Neuronal stem cell (in vitro differentiated cells): ENCODE measurements around the gene CCDC184.

Experiments
- DNase-seq: peaks from one replicate; pipeline ENCODE4 v3.0.0-alpha.2; 2013; ENCODE audit warnings: low spot score
- H2AFZ ChIP-seq: one replicate; pipeline ENCODE4 v1.6.1; 2013; ENCODE audit warnings: mild to moderate bottlenecking, low read length, inconsistent platforms
- H2AK5ac ChIP-seq: 2 replicates; pipeline ENCODE4 v1.6.1; 2013; ENCODE audit warnings: low read depth, mild to moderate bottlenecking, inconsistent platforms, low read length, moderate library complexity, mixed read lengths
- H2BK120ac ChIP-seq: 2 replicates; pipeline ENCODE4 v1.6.1; 2013; ENCODE audit warnings: low read depth, mild to moderate bottlenecking, inconsistent platforms, low read length, moderate library complexity, mixed read lengths
- H2BK12ac ChIP-seq: one replicate; pipeline ENCODE4 v1.6.1; 2013; ENCODE audit warnings: low read length, inconsistent platforms
- H2BK15ac ChIP-seq: 2 replicates; pipeline ENCODE4 v1.6.1; 2013; ENCODE audit warnings: mild to moderate bottlenecking, low read length, inconsistent platforms, mixed read lengths
- H2BK5ac ChIP-seq: one replicate; pipeline ENCODE4 v1.6.1; 2013; ENCODE audit warnings: inconsistent platforms, mild to moderate bottlenecking, low read length, moderate library complexity
- H3K14ac ChIP-seq: one replicate; pipeline ENCODE4 v1.6.1; 2013; ENCODE audit warnings: low read length, inconsistent platforms
- H3K18ac ChIP-seq: 2 replicates; pipeline ENCODE4 v1.6.1; 2013; ENCODE audit warnings: low read length, inconsistent platforms
- H3K23ac ChIP-seq: 2 replicates; pipeline ENCODE4 v1.6.1; 2013; ENCODE audit warnings: low read depth, mild to moderate bottlenecking, mixed read lengths, low read length, inconsistent platforms; ENCODE audit not compliant: poor library complexity
- H3K27ac ChIP-seq: replicated peaks from 3 replicates; pipeline ENCODE4 v1.5.1; 2013; ENCODE audit warnings: low read length, inconsistent platforms
- H3K27me3 ChIP-seq, 3 experiments: 2 replicates each; pipeline ENCODE4 v1.6.1; 2013; ENCODE audit warnings: low read length in 3 of 3, mild to moderate bottlenecking in 2 of 3, inconsistent platforms in 1 of 3, low read depth in 1 of 3, mixed read lengths in 1 of 3, moderate library complexity in 1 of 3; ENCODE audit not compliant: control insufficient read depth in 3 of 3, insufficient read depth in 3 of 3
- H3K36me3 ChIP-seq, 2 donors: replicated peaks in 1 of 2; 2 replicates each; pipeline ENCODE4 v1.6.1; 2013; ENCODE audit warnings: low read length in 2 of 2; ENCODE audit not compliant: control insufficient read depth in 2 of 2, insufficient read depth in 2 of 2
- H3K4ac ChIP-seq: 2 replicates; pipeline ENCODE4 v1.6.1; 2013; ENCODE audit warnings: inconsistent platforms, mild to moderate bottlenecking, low read length, moderate library complexity
- H3K4me1 ChIP-seq, 2 donors: 1 replicate in 1 of 2; 2 replicates in 1 of 2; pipeline ENCODE4 v1.6.1; 2013; ENCODE audit warnings: low read length in 2 of 2, low read depth in 1 of 2; ENCODE audit not compliant: control insufficient read depth in 2 of 2, insufficient read depth in 1 of 2
- H3K4me2 ChIP-seq: one replicate; pipeline ENCODE4 v1.6.1; 2013; ENCODE audit warnings: mild to moderate bottlenecking, low read length, inconsistent platforms; ENCODE audit not compliant: insufficient read depth, poor library complexity, severe bottlenecking
- H3K4me3 ChIP-seq, 2 donors: 2 replicates each; pipeline ENCODE4 v1.5.1; 2013; ENCODE audit warnings: low read length in 2 of 2, mild to moderate bottlenecking in 2 of 2, inconsistent platforms in 1 of 2, moderate library complexity in 1 of 2
- H3K79me1 ChIP-seq: one replicate; pipeline ENCODE4 v1.6.1; 2013; ENCODE audit warnings: low read depth, mild to moderate bottlenecking, inconsistent platforms, low read length, moderate library complexity
- H3K9ac ChIP-seq: one replicate; pipeline ENCODE4 v1.6.1; 2013; ENCODE audit warnings: mild to moderate bottlenecking, low read depth, low read length, inconsistent platforms; ENCODE audit not compliant: poor library complexity
- H3K9me3 ChIP-seq, 2 donors: replicated peaks in 1 of 2; 2 replicates each; pipeline versions ENCODE3 to v1.6.1; 2013; ENCODE audit warnings: low read length in 2 of 2, mild to moderate bottlenecking in 2 of 2, inconsistent platforms in 1 of 2, low read depth in 1 of 2, mixed read lengths in 1 of 2, moderate library complexity in 1 of 2; ENCODE audit not compliant: control insufficient read depth in 2 of 2, insufficient read depth in 1 of 2
- H4K8ac ChIP-seq: one replicate; pipeline ENCODE4 v1.6.1; 2013; ENCODE audit warnings: low read depth, mild to moderate bottlenecking, inconsistent platforms, low read length, moderate library complexity
- H4K91ac ChIP-seq: one replicate; pipeline ENCODE4 v1.6.1; 2013; ENCODE audit warnings: low read length, low read depth, mild to moderate bottlenecking, inconsistent platforms; ENCODE audit not compliant: poor library complexity
- WGBS, 2 donors: extraction: QIAGEN DNeasy Blood & Tissue Kit; methylation state at CpG; one replicate each; pipeline ENCODE4 v1.1.7; 2013; ENCODE audit warnings: missing lambda C conversion rate in 2 of 2, mixed read lengths in 1 of 2; ENCODE audit not compliant: insufficient read length in 2 of 2, insufficient replicate concordance in 1 of 2; ENCODE audit errors: extremely low coverage in 2 of 2; 5-methylcytosine and 5-hydroxymethylcytosine counted together

CCDC184 gene

GRCh38 chr12:48157018-48157888, 26.2 kb upstream of the CCDC184 start, which contains the start of gene ASB8:
Gene ASB8 (minus strand): TSS chr12:48157515. CDS start chr12:48153496, 4,019 bp downstream.
- Histone ChIP-seq H3K14ac (peak within 1 kb of the TSS; percentile 83), H4K91ac (no peak within 1 kb of the TSS), H3K79me1 (peaks cover 3% of the 10 kb centered on the region), H2BK15ac (no peak within 1 kb of the TSS), H3K27ac (peak within 1 kb of the TSS; percentile 36), H4K8ac (no peak within 1 kb of the TSS), H3K27me3 (peaks cover 0 to 7% (median 0%) of the 10 kb centered on the region in 3 experiments), H3K23ac (peak within 1 kb of the TSS; percentile 17), H2BK120ac (no peak within 1 kb of the TSS), H3K9ac (peak within 1 kb of the TSS; percentile 73), H3K4me2 (peak within 1 kb of the TSS; percentile 70), H3K4me1 (peaks cover 0 to 3% of the 10 kb centered on the region in 2 donors), H3K36me3 (no peaks in the 10 kb centered on the region), H2BK5ac (no peak within 1 kb of the TSS), H2BK12ac (no peak within 1 kb of the TSS), H2AK5ac (no peak within 1 kb of the TSS), H3K9me3 (no peaks in the 10 kb centered on the region), H3K4ac (no peak within 1 kb of the TSS), H3K4me3 (peak within 1 kb of the TSS; percentile 85 to 87), H3K18ac (peak within 1 kb of the TSS; percentile 84), H2AFZ (peak within 1 kb of the TSS; percentile 91)
- WGBS, 2 donors: no CpG with 5 or more reads among the region's 56 CpGs
- peak; percentile 98 for DNase-seq

- no peak overlapping the region for H2BK120ac ChIP-seq
- WGBS, 2 donors: no CpG with 5 or more reads among the region's 3 CpGs
- no peak overlapping the region for H2BK5ac ChIP-seq
- H2AK5ac ChIP-seq: no peak overlapping the region
- no peak for DNase-seq
- no peaks in the 10 kb centered on the region for H3K9me3 ChIP-seq
- no peak overlapping the region for H4K91ac ChIP-seq
- peak overlapping the region; percentile 22 for H3K4me2 ChIP-seq
- no peak overlapping the region for H4K8ac ChIP-seq
- no peak overlapping the region for H2BK15ac ChIP-seq
- peaks cover 3% of the 10 kb centered on the region for H3K79me1 ChIP-seq
- H3K4me1 ChIP-seq: peaks cover 0 to 3% of the 10 kb centered on the region in 2 donors
- H3K4ac ChIP-seq: no peak overlapping the region
- peak overlapping the region in 1 of 2 donors; percentile 85 for H3K4me3 ChIP-seq
- H3K27me3 ChIP-seq: peaks cover 0 to 7% (median 0%) of the 10 kb centered on the region in 3 experiments
- no peak overlapping the region for H3K9ac ChIP-seq
- peak overlapping the region; percentile 36 for H3K27ac ChIP-seq
- no peak overlapping the region for H3K23ac ChIP-seq
- H2AFZ ChIP-seq: peak overlapping the region; percentile 91
- no peak overlapping the region for H2BK12ac ChIP-seq
- H3K36me3 ChIP-seq: no peaks in the 10 kb centered on the region
- H3K18ac ChIP-seq: no peak overlapping the region
- no peak overlapping the region for H3K14ac ChIP-seq
Observed at GRCh38 chr12:48157889-48158370, 25.5 kb upstream of the CCDC184 start.

GRCh38 chr12:48160046-48160445, 23.4 kb upstream of the CCDC184 start:
- peaks cover 0 to 7% (median 0%) of the 10 kb centered on the region in 3 experiments for H3K27me3 ChIP-seq
- H2BK120ac ChIP-seq: no peak overlapping the region
- H3K9me3 ChIP-seq: no peaks in the 10 kb centered on the region
- peaks cover 0 to 3% of the 10 kb centered on the region in 2 donors for H3K4me1 ChIP-seq
- DNase-seq: no peak
- H2AFZ ChIP-seq: no peak overlapping the region
- H3K14ac ChIP-seq: no peak overlapping the region
- no peak overlapping the region for H2BK12ac ChIP-seq
- no peaks in the 10 kb centered on the region for H3K36me3 ChIP-seq
- no peak overlapping the region for H2BK15ac ChIP-seq
- no peak overlapping the region for H3K18ac ChIP-seq
- H2BK5ac ChIP-seq: no peak overlapping the region
- H4K8ac ChIP-seq: no peak overlapping the region
- H3K9ac ChIP-seq: no peak overlapping the region
- H4K91ac ChIP-seq: no peak overlapping the region
- H2AK5ac ChIP-seq: no peak overlapping the region
- no peak overlapping the region for H3K4ac ChIP-seq
- no CpG with 5 or more reads among the region's 5 CpGs for WGBS, 2 donors
- no peak overlapping the region for H3K4me2 ChIP-seq
- H3K4me3 ChIP-seq: no peak overlapping the region
- no peak overlapping the region for H3K27ac ChIP-seq
- no peak overlapping the region for H3K23ac ChIP-seq
- H3K79me1 ChIP-seq: peaks cover 3% of the 10 kb centered on the region

- Histone ChIP-seq H3K27me3 (peaks cover 0 to 7% (median 0%) of the 10 kb centered on the region in 3 experiments), H4K91ac (no peak overlapping the region), H3K27ac (no peak overlapping the region), H3K4me3 (no peak overlapping the region), H2AFZ (no peak overlapping the region), H2BK15ac (no peak overlapping the region), H3K23ac (no peak overlapping the region), H2BK12ac (no peak overlapping the region), H2BK120ac (no peak overlapping the region), H3K18ac (no peak overlapping the region), H4K8ac (no peak overlapping the region), H3K4ac (no peak overlapping the region), H3K4me2 (no peak overlapping the region), H3K9me3 (no peaks in the 10 kb centered on the region), H2BK5ac (no peak overlapping the region), H3K79me1 (peaks cover 3% of the 10 kb centered on the region), H3K4me1 (peaks cover 0 to 3% of the 10 kb centered on the region in 2 donors), H3K14ac (no peak overlapping the region), H3K9ac (no peak overlapping the region), H3K36me3 (no peaks in the 10 kb centered on the region), H2AK5ac (no peak overlapping the region)
- WGBS, 2 donors: no CpG with 5 or more reads among the region's 2 CpGs
- DNase-seq: no peak
Observed at GRCh38 chr12:48160807-48161206, 22.6 kb upstream of the CCDC184 start.
